Osteocyte (in vitro differentiated cells): Measurements from ENCODE around the gene GPD2. TPM values are rescaled to one million over a fixed set of nuclear protein-coding genes. Genes with fewer than 3 reads are reported as not detected.

Experiments used
- DNase-seq: peaks from one replicate; pipeline ENCODE4 v3.0.0; 2021; ENCODE audit warnings: mixed read lengths; ENCODE audit not compliant: unreplicated experiment; ENCODE audit errors: extremely low spot score
- H3K27ac Mint-ChIP-seq: one replicate; pipeline ENCODE4 v1.8.0; 2021; ENCODE audit warnings: mild to moderate bottlenecking, mixed read lengths; ENCODE audit not compliant: unreplicated experiment
- H3K27me3 Mint-ChIP-seq: one replicate; pipeline ENCODE4 v1.8.0; 2021; ENCODE audit warnings: mixed read lengths; ENCODE audit not compliant: unreplicated experiment
- H3K36me3 Mint-ChIP-seq: one replicate; pipeline ENCODE4 v1.8.0; 2021; ENCODE audit warnings: mixed read lengths; ENCODE audit not compliant: unreplicated experiment
- H3K4me1 Mint-ChIP-seq: one replicate; pipeline ENCODE4 v1.8.0; 2021; ENCODE audit warnings: mixed read lengths; ENCODE audit not compliant: unreplicated experiment
- H3K4me3 Mint-ChIP-seq: one replicate; pipeline ENCODE4 v1.8.0; 2021; ENCODE audit warnings: mild to moderate bottlenecking, moderate library complexity, mixed read lengths; ENCODE audit not compliant: unreplicated experiment
- H3K9me3 Mint-ChIP-seq: one replicate; pipeline ENCODE4 v1.8.0; 2021; ENCODE audit warnings: mixed read lengths; ENCODE audit not compliant: unreplicated experiment
- total RNA-seq: library from RNA; stranded (reverse); gene quantifications from 2 replicates; pipeline ENCODE4 v1.2.1, GENCODE V29; 2021
- TF ChIP-seq, protein P1 (sequence below): fragments of 200-600 bp; sonication (generic); IDR thresholded peaks from 2 replicates; pipeline ENCODE4 v1.5.0; 2021; ENCODE audit warnings: antibody characterized with exemption, mild to moderate bottlenecking, moderate library complexity

GPD2 gene
- total RNA-seq, 1 donor from 2014 or later, result 21.8 TPM

DNA sequence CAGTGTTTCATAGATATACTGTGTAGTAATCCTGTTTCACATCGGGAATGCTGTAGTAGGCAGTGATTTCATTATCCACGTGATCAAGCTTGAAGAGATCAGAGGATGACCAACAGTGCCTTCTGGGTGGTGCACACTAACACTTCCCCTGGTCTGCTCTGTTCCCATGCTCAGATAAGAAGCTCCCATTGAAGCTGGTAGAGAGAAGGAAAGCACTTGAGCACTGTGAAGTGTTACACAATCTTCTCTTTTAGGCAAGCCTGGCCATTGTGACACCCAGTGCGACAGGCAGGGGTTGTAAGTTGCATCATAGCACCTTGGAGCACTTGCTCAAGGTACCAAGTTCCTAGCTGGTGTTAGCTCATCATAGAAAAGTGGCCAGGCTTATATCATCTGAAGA is 30.6 kb upstream of the GPD2 start:
- TF ChIP-seq, protein P1, sequence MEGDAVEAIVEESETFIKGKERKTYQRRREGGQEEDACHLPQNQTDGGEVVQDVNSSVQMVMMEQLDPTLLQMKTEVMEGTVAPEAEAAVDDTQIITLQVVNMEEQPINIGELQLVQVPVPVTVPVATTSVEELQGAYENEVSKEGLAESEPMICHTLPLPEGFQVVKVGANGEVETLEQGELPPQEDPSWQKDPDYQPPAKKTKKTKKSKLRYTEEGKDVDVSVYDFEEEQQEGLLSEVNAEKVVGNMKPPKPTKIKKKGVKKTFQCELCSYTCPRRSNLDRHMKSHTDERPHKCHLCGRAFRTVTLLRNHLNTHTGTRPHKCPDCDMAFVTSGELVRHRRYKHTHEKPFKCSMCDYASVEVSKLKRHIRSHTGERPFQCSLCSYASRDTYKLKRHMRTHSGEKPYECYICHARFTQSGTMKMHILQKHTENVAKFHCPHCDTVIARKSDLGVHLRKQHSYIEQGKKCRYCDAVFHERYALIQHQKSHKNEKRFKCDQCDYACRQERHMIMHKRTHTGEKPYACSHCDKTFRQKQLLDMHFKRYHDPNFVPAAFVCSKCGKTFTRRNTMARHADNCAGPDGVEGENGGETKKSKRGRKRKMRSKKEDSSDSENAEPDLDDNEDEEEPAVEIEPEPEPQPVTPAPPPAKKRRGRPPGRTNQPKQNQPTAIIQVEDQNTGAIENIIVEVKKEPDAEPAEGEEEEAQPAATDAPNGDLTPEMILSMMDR, result no peak
- no peaks in the 10 kb centered on the region for H3K9me3 Mint-ChIP-seq
- no peak for DNase-seq

DNA sequence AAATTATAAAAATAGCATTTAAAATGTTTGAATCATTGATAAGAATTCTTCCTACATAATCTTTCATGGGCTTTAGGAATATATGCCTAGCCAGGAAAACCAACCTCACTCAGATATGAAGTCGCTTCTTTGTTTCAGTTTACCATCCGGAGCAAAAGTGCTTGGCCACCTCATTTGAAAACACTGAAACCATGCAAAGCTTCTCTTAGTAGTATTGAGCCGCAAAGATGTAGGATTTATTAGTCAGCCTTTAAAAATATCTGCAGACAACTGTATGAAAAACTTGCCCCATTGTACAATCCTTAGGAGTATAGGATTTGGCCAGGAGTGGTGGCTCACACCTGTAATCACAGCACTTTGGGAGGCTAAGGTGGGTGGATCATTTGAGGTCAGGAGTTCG is 24.3 kb upstream of the GPD2 start:
- Mint-ChIP-seq H3K9me3 (no peaks in the 10 kb centered on the region), H3K27me3 (peaks cover 21% of the 10 kb centered on the region), H3K4me1 (no peaks in the 10 kb centered on the region), H3K4me3 (no peak overlapping the region), H3K36me3 (no peaks in the 10 kb centered on the region), H3K27ac (no peak overlapping the region)
- no peak for DNase-seq
- TF ChIP-seq, protein P1, result no peak

More for the DNA sequence above, 30.6 kb upstream of the GPD2 start:
- peaks cover 9% of the 10 kb centered on the region for H3K27me3 Mint-ChIP-seq
- no peaks in the 10 kb centered on the region for H3K36me3 Mint-ChIP-seq
- no peak overlapping the region for H3K27ac Mint-ChIP-seq
- no peaks in the 10 kb centered on the region for H3K4me1 Mint-ChIP-seq
- no peak overlapping the region for H3K4me3 Mint-ChIP-seq

DNA sequence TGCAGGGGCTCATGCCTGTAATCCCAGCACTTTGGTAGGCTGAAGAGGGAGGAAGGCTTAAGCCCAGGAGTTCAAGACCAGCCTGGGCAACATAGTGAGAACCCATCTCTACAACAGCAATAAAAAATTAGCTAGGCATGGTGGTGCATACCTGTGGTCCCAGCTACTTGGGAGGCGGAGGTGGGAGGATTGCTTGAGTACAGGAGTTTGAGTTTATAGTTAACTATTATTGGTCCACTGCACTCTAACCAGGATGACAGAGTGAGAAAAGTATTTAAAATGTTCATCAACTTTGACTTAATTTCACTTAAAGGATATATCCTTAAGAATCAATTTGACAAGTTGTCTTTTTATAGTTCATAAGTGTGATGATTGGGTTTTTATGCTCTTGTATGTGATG is 14.3 kb upstream of the GPD2 start:
- no peaks in the 10 kb centered on the region for H3K36me3 Mint-ChIP-seq
- no peak overlapping the region for H3K4me3 Mint-ChIP-seq
- peaks cover 14% of the 10 kb centered on the region for H3K4me1 Mint-ChIP-seq
- no peaks in the 10 kb centered on the region for H3K27me3 Mint-ChIP-seq
- TF ChIP-seq, protein P1, result no peak
- DNase-seq, result no peak
- H3K9me3 Mint-ChIP-seq, result peaks cover 9% of the 10 kb centered on the region
- no peak overlapping the region for H3K27ac Mint-ChIP-seq

DNA sequence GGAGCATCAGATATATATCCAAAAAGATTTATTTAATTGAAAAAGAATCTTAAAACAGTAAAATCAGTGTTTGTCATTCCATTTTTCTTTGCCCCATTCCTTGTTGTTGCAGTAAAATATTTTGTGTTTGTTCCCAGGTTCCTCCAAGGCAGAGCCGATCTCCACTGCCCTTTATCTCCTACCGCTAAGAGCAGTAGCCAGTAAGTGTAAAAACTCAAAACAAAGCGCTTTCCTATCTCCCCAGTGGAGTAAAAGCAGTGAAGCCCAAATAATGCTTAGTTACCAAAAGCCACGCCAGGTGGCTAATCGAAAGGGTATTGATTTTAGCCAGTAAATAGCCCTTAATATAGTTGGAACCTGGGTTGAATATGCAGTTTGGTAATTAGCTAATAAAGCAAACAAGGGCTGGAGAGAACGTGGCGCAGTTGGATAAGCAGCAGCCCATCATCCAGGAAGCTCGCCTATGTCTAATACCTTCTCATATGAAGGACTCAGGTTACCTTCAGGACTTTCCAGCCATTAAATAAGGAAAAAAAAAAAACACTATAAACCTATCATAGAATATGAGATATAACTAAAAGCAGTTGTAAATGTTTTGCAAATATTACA is 12.4 kb upstream of the GPD2 start:
- H3K4me1 Mint-ChIP-seq, result peaks cover 22% of the 10 kb centered on the region
- H3K4me3 Mint-ChIP-seq, result no peak overlapping the region

DNA sequence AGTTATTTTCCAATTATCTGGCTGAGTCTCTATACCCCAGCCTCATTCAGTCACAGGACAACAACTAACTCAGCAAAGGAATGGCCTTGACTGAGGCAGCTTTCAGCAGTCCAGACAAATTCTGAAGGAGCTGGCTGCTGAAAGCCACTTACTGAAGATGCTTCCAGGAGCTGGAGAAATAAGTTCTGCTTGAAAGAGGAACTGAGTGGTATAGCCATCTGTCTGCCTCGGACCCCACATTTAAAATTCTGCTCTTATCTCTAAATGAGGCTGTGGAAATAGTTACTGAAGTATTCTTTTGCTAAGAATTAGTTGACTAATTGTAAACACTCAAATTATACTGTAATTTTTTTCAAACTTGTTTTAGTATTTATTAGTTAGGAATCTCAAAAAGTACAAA is 9.1 kb upstream of the GPD2 start:
- Mint-ChIP-seq H3K27me3 (no peaks in the 10 kb centered on the region), H3K9me3 (no peaks in the 10 kb centered on the region), H3K36me3 (no peaks in the 10 kb centered on the region), H3K27ac (no peak overlapping the region), H3K4me3 (no peak overlapping the region), H3K4me1 (peaks cover 51% of the 10 kb centered on the region)
- DNase-seq, result no peak
- TF ChIP-seq, protein P1, result no peak

More for the DNA sequence above, 12.4 kb upstream of the GPD2 start:
- Mint-ChIP-seq H3K36me3 (no peaks in the 10 kb centered on the region), H3K27ac (peak overlapping the region; percentile 61), H3K27me3 (no peaks in the 10 kb centered on the region), H3K9me3 (peaks cover 9% of the 10 kb centered on the region)
- no peak for DNase-seq
- TF ChIP-seq, protein P1, result no peak
